GM19043 (cell line): ENCODE results near the gene HSD3B1.
"Not testable (repeated sequence)": the region's sequence is repeated elsewhere in the genome, so short reads cannot be mapped to it uniquely, and the experiment has no call there.

Source experiments
- ATAC-seq: cut with Tn5 transposase; IDR thresholded peaks from one replicate; pipeline ENCODE4 v1.9.1; 2021; ENCODE audit warnings: low read depth; ENCODE audit not compliant: unreplicated experiment

Gene HSD3B1

DNA sequence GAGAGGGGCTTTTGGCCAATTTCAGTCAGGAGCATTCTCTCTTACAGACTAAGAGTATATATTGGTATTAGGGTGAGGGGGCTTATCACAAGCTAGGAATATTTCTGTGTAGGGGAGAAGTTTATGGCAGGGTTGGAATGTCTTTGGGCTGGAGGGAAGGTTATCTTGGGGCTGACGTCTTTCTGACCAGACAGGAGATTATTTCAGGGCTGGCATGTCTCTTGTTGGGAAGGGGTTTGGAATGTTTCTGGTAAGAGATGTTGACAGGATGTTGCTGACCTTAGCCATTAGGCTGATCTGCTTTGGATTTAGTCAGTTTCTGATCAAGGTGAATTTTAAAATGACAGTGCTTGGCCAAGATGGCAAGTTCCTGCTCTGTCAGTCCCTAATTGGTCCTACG is 17.8 kb upstream of the HSD3B1 start:
- ATAC-seq = no peak

DNA sequence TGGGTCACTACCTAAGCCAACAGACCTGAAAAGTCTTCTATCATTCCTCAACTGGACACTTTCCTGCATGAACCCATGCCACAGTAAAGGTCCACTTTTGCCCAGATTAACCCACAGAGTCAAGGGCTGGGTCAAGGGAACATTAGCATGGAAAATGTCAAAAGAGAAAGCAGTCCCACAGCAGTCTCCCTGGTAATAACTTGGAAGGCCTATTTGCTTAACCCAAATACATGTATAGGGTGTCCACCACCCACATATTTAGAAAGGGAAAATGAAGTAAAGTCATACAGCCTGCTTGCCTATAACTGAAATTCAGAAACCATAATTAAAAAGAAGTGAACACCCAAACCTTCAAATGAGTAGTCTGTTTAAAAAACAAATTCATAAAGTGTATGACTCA is 16.1 kb upstream of the HSD3B1 start:
- ATAC-seq = no peak

DNA sequence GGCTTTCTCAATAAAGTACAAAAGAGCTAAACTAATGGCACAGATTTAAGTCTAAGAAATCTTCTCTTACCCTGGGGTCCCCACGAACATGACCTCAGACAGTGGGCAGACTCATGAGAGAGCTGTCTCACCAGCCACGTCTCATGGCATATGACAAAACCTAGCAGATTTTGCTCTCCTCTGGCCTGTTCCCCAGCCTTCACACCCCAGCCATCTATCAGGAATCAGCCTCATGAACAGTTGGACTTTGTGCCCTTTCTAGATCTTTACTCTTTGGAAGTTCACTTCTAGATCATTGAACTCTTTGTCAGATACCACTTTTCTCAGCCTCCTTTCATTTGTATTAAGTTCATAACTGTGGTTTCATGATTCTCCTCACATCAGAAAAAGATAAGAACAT is 14.2 kb upstream of the HSD3B1 start:
- ATAC-seq = no peak

DNA sequence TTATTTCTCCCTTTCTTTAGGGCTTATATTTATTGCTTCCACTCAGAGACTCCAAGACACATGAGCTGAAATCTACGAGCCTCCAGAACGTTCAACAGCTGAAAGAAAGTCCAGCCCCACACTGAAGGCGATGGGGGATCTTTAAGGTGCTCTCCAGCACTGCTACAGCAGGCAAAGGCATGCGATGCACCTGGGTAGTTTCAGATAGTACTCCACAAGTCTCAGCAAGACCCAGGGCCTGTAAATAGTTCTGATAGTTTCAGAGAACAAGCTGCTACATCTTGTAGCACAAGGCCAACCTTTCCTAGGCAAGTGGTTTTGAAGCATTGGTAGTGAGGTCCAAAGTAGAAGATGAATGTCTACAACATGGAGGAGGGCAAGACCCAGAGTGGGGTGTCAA is 2.2 kb upstream of the HSD3B1 start:
- no peak for ATAC-seq

DNA sequence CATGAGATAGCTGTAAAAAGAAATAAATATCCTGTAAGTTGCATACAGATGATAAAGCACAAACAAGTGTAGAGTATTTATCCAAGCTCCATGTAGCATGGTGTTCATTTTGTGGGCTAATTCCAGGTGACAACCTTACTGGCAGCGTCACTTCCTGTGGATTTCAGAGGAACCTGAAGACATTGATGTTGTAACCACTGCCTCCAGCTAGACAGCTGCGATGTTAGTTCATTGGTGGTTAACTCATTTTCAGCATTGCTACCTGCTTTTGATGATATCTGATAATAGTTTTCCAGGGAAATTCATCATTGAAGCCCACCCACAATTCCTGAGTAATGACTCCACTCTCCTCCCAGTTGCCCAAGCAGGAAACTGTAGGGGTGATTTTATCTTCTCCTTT is 3.0 kb downstream of the HSD3B1 start:
- ATAC-seq = no peak

DNA sequence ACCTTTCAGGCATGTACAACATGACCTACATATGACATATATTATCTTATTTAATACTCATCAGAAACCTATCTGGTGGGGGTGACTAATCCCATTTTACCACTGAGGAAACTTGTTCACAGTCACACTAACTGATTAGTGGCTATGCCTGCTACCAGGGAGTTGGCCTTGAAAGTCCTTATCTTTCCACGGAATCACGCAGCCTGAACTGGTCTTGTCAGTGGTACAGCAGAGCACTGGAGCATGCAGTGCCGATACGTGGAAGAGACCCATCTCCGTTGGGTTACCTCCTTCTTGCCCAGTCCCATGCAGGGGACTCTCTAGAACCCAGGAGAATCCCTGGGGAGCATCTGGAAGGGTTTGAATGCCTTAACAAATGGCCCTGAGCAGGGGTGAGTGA is 8.2 kb downstream of the HSD3B1 start:
- ATAC-seq = no peak

DNA sequence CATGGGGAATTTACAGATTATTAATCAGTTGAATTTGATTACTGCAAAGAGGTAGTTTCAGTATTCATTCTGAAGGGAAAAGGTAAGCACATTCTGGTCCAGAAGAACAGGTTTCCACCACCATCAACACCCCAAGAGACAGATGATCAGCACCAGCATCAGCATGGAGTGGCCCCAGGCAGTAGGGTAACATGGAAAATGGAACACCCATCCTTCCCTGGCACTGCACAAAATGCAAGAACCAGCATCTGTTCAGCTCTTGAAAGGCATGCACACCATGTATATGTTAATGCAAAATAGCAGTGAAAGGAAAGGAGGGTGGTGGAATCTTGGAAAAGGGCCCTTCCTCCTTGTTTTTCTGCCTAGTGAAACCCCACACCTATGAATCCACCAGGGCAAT is 9.2 kb downstream of the HSD3B1 start:
- ATAC-seq = no peak

DNA sequence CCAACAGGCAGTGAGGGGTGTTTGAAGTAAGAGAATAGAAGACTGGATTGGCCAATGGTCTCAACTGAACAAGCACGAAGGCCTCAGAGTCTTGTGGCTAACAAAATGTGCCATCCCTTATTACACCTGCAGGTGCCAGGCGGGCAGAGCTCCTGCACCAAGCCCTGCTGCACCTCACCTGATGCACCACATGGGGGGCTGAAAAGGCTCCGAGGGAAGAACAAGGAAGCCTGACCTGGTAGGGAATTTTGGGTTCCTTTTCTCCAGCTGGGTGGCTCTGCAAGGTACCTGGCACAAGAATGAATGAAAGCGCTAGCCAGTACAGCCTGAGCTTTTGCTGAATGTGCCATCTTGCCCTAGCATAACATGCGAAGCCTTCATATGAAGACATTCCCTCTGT is 9.7 kb downstream of the HSD3B1 start:
- ATAC-seq = no peak

DNA sequence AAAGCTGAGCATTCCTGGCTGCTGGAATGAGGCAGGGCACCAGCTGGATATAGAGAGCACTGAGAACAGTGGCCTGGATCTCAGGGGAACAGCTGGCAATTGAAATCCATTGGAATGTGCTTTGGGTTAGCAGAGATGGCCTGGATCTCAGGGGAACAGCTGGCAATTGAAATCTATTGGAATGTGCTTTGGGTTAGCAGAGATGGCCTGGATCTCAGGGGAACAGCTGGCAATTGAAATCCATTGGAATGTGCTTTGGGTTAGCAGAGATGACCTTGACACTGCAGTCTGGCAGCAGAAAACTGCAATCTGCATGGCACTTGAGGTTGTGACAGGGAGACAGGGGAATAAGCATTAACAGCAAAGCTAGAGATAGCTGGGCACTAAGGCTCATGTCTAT is 10.7 kb downstream of the HSD3B1 start:
- ATAC-seq = not testable (repeated sequence)

DNA sequence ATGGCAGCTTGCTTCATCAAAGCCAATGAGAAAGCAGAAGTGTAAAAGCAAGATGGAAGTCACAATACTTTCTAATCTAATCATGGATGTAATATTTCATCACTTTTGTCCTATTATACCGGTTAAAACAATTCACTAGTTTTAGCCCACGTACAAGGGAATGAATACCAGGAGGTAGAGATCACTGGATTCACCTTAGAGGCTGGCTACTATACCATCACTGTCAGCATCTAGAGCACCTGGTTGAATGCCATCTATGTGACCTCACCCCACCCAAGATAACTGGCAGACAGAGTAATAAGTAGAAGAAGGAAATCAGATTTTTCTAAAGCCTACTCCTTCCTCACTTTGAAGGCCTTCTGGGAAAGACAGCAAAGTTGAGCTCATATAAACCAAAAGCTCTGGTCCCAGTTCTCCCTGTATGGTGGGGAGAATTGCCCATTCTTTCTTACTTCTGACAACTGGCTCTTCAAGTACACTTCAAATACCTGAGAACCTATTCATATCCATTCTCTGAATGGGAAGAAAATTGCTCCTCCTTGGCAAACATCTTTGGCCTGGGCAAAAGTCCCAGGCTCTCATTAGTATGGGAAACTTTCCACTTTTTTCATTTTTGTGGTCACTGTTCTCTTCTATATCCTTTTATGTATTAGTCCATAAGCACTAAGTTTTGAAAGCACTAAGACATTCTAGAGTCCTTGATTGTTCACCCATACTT is 24.8 kb downstream of the HSD3B1 start:
- ATAC-seq = no peak

DNA sequence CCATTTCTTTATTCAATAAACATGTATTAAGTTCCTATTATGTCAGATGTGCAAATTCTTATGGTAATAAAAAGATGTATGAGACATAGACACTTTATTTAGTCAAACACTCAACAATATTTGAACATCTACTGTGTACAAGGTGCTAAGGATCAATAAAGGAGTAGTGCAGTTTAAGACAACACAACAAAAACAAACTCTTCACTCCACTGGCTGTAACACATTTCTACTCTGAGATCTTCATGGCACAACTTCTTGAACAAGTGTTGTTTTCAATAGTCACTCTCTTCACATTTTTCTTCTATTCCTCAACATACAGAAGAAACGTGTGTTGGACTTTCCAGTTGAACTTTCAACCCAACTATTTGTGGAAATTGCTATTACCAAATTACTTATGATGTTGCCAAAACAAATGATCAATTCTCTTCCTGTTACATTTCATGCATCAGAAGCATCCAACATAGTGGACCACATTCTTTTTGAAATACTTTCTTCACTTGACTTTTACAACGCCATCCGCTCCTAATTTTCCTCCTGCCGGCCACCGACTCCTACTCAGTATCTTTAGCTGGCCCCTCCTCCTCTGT is 25.4 kb downstream of the HSD3B1 start:
- no peak for ATAC-seq

DNA sequence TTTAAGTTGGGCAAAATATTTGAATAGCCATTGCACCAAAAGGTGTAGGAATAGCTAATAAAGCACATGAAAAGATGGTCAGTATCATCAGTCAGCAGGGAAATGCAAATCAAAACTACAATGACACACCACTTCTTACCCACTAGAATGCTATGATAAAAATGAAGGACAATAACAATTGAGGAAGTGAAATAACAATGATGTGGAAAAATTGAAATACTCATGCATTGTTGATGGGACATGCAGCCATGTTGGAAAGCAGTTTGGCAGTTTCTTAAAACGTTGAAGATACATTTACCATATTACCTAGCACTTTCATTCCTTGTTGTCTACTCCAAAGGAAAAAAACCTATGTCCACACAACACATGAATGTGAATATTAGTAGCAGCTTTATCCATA is 28.4 kb downstream of the HSD3B1 start:
- ATAC-seq = no peak

DNA sequence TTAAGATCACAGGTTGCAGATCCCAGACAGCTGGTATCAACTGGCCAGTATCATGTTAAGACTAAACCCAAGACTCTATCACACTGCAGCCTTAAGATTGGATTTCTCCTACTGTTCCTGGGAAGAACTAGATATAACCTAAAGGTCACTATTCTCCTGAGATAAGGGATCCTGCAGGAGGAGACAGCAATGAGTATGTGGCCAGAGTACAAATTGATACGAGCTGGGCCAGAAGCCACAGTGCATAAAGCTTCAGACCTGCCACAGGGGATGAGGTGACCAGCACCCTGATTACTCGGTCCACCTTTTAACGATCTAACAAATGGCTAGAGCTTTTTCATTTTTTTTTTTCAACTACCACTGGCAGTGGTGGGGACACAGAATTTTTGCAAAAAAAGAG is 31.0 kb downstream of the HSD3B1 start:
- no peak for ATAC-seq

DNA sequence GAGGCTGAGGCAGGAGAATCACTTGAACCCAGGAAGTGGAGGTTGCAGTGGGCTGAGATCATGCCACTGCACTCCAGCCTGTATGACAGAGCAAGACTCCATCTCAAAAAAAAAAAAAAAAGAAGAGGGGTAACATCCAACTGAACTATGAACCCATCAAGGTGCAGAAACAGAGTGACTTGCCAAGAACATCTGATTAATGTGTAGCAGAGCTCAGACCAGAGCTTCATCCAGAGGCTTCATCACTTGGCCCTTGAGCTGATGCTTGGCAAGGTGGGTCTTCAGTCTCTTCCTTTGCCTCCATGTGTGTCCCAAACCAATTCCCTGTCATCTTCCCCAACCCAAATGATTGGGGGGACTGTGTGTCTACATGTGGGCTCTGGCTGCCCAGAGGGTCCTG is 32.6 kb downstream of the HSD3B1 start:
- ATAC-seq = no peak

DNA sequence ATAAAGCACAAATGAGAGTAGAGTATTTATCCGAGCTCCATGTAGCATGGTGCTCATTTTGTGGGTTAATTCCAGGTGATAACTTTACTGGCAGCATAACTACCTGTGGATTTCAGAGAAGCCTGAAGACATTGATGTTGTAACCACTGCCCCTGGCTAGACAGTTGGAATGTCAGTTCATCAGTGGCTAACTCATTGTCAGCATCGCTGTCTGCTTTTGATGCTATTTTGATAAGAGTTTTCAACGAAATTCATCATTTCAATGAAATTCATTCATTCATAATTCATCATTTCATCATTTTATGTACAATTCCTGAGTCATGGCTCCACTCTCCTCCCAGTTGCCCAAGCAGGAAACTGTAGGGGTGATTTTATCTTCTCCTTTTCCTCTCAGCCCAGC is 34.4 kb downstream of the HSD3B1 start:
- ATAC-seq = no peak

DNA sequence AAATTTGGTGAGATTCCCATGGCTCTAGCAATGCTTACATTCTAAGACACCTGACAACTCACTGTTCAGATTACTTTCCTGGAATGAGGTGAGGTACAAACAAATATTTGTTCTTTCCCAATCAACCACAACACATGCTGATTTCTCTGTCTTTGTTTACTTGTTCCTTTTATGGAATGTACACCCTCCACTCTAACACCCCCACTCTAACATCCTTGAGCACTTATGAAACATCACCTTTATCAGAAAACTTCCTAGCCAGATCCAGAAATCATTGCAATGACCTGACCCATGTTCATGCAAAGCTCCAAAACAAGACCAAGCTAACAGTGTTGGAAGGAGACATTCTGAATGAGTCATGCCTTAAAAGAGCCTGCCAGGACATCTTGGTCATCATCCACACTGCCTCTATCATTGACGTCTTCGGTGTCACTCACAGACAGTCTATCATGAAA is 35.5 kb downstream of the HSD3B1 start:
- no peak for ATAC-seq

DNA sequence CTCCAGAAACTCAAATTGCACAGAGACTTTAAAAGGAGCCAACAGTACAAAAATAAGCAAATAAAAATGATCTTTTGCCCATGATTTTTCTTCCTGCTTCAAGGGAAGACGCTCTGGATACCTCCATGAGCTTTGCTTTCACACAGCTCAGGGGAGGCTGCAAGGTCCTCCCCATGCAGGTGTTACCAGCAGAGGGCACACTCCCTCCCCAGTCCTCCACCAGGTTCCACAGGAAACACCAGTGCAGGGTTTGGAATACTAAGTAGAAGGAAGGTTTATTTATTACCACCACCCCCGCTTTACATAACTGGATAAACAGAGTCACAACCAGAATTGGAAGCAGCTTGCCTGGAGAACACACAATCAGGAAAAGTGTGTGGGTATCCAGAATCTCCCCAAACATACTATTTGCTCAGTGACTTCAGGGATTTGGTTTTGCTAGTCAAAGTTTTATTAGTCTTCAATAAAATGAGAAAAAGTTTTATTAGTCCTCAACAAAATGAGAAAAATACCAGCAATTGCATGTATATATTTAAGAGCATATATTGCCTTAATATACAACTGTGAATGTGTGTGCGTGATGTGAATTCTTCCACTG is 37.3 kb downstream of the HSD3B1 start:
- no peak for ATAC-seq

DNA sequence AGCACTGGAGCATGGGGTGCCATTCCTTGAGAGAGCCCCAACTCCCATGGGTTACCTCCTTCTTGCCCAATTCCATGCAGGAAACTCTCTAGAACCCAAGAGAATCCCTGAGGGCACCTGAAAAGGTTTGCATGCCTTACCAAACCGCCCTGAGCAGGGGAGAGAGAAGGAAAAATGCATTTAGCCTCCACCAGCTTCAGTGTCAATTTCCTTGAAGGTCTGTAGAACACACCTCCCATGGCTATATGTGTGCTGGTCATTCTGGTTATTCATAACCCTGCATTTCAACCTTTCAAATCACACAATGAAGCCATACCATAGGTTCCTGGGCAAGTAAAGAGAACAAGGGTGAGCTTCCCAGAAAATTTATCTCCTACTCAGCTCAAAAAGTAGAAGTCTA is 39.6 kb downstream of the HSD3B1 start:
- ATAC-seq = no peak

DNA sequence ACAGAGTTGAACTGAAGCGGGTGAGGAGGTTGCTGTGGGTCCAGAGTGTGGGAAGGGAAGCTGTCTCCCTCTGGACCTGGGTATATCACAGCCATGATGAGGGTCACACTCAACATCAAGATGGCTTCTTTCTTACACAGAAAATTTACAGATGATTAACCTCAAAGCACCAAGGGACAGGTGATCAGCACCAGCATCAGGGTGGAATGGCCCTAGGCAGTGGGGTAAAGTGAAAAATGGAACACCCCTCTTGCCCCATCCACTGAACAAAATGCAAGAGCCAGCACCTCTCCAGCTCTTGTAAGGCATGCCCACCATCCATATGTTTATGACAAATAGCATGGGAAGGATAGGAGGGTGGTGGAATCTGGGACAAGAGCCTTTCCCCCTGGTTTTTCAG is 40.3 kb downstream of the HSD3B1 start:
- no peak for ATAC-seq

DNA sequence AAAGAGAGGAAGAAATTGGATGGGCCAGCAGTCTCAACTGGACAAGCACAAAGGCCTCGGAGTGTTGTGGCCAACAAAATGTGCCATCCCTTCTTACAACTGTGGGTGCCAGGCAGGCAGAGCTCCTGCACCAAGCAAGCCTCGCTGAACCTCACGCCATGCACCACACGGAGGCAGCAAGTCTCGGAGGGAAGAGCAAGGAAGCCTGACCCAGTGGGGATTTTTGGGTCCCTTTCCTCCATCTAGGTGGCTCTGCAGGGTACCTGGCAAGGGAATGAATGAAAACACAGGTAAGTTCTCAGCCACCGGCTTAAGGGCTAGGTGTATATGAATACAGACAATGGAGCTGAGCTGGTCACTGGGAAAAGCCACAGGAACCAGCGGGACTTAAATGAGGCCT is 40.8 kb downstream of the HSD3B1 start:
- no peak for ATAC-seq

DNA sequence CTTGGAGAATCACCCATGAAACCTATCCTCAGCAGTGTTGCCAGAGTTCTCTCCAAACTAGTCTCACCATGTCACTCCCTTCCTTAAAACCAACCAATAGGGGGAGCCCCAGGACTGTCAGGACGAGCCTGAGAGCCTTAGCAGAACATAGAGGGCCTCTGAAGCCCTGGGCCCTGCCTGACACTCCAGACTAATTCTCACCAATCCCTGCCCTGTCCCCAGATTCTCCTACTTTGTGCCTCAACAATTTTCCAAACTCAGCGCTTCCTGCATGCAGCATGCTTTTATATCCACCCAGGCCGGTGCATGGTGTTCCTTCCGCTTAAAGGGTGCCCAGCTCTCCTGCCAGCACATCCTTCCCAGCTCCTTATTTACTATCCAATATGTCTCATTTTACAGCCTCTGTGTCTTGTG is 42.7 kb downstream of the HSD3B1 start:
- peak; percentile 55 for ATAC-seq

DNA sequence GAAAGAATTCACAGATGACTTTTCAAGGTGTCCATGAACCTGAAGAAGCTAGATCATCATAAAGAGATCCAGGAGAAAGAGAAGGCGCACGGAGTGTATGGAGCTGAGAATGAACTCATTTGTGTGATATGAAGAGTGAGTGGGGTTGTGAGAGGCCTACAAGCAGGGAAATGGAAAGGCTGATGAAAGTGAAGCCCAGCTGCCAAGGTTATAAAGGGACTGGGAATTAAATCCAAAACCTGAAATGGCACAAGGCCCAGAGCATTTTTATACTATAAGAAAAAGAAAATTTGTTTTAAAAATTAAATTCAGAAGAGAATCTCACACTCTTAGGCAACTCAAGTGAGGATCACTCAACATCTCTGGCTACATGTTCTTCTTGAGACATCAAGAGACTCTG is 43.4 kb downstream of the HSD3B1 start:
- ATAC-seq = no peak
